Neural crest cell (in vitro differentiated cells): Measurements from ENCODE around the gene ARMH4. TPM values are rescaled to one million over a fixed set of nuclear protein-coding genes. Genes with fewer than 3 reads are reported as not detected.
A peak's percentile ranks its signal among the peaks of the same experiment; 100 is the strongest.

Source experiments
- DNase-seq: peaks from one replicate; pipeline ENCODE4 v3.0.0; 2021; ENCODE audit warnings: low read depth, mixed read lengths, low spot score
- H3K27ac Mint-ChIP-seq: one replicate; pipeline ENCODE4 v1.8.0; 2021; ENCODE audit warnings: mild to moderate bottlenecking, mixed read lengths; ENCODE audit not compliant: unreplicated experiment
- H3K27me3 Mint-ChIP-seq: 2 replicates; pipeline ENCODE4 v1.8.0; 2021; ENCODE audit warnings: low read depth, mild to moderate bottlenecking, mixed read lengths
- H3K36me3 Mint-ChIP-seq: 2 replicates; pipeline ENCODE4 v1.8.0; 2021; ENCODE audit warnings: low read depth, mild to moderate bottlenecking, mixed read lengths
- H3K4me1 Mint-ChIP-seq: 2 replicates; pipeline ENCODE4 v1.8.0; 2021; ENCODE audit warnings: mixed read lengths
- H3K4me3 Mint-ChIP-seq: one replicate; pipeline ENCODE4 v1.8.0; 2021; ENCODE audit warnings: mild to moderate bottlenecking, mixed read lengths
- H3K9me3 Mint-ChIP-seq: 2 replicates; pipeline ENCODE4 v1.8.0; 2021; ENCODE audit warnings: mixed read lengths
- total RNA-seq: library from RNA; stranded (reverse); gene quantifications from 2 replicates; pipeline ENCODE4 v1.2.1, GENCODE V29; 2021
- TF ChIP-seq, protein P1 (sequence below): fragments of 200-600 bp; sonication (generic); conservative IDR thresholded peaks from 2 replicates; pipeline ENCODE4 v1.5.0; 2021; ENCODE audit warnings: antibody characterized with exemption, mild to moderate bottlenecking

Gene ARMH4
- total RNA-seq, 1 donor from 2014 or later = 36.2 TPM

DNA sequence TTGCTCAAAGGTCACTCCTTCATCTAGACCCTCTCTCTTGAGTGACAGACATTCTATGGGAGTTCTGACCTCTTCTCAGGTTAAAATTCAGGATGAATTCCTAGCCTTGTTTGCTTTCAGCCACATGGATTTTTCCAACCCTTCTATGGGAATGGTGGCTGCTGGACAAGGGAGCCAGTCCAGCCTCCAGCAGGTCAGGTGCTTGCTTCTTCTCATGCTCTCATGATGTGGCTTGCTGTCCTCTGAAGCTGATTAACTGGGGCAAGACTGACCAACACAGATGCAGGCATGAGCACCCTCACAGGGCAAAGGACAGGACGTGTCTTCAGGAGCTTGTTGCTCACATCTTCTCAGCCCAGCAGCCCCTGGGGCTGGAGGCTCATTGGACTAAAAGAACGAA, 188.9 kb downstream of the ARMH4 start:
- TF ChIP-seq, protein P1, sequence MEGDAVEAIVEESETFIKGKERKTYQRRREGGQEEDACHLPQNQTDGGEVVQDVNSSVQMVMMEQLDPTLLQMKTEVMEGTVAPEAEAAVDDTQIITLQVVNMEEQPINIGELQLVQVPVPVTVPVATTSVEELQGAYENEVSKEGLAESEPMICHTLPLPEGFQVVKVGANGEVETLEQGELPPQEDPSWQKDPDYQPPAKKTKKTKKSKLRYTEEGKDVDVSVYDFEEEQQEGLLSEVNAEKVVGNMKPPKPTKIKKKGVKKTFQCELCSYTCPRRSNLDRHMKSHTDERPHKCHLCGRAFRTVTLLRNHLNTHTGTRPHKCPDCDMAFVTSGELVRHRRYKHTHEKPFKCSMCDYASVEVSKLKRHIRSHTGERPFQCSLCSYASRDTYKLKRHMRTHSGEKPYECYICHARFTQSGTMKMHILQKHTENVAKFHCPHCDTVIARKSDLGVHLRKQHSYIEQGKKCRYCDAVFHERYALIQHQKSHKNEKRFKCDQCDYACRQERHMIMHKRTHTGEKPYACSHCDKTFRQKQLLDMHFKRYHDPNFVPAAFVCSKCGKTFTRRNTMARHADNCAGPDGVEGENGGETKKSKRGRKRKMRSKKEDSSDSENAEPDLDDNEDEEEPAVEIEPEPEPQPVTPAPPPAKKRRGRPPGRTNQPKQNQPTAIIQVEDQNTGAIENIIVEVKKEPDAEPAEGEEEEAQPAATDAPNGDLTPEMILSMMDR = no peak
- H3K27me3 Mint-ChIP-seq = peaks cover 5% of the 10 kb centered on the region
- H3K4me1 Mint-ChIP-seq = peaks cover 25% of the 10 kb centered on the region
- peak overlapping the region; percentile 85 for H3K27ac Mint-ChIP-seq
- no peaks in the 10 kb centered on the region for H3K36me3 Mint-ChIP-seq
- H3K9me3 Mint-ChIP-seq = no peaks in the 10 kb centered on the region
- no peak for DNase-seq
- peak overlapping the region; percentile 66 for H3K4me3 Mint-ChIP-seq

DNA sequence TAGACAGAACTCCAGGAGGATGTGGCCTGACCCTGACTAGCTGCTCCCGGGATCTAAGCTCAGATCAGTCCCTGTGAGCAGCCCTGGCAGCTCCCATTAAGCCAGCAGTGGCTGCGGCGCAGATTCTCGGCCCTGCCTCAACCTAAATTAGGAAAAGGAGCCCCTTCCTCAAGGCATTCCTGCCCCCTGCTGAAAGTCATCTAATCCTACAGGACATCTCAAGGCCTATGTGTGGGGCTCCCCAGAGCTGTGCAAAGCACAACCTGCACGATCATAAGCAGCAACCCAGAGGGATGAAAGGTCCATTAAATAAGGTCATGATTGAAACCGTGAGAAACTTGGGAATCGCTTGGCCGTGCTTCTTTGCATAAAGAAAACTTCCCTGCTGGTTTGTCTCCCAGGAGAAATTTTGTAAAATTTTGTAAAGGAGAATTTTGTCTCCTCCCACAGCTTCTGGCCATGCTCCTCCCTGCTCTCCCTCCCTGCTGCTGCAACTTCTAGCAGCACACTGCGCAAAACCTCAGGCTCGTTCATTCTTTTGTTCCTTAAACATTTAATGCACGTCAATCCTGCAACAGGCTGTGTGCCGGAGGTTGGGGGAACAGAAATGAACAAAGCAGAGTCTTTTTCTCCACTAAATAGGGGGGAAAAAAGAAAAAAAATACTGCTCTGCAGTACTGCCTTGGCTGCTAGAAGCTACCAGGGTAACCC, 189.5 kb downstream of the ARMH4 start:
- TF ChIP-seq, protein P1 = no peak
- Mint-ChIP-seq H3K4me1 (peaks cover 25% of the 10 kb centered on the region), H3K36me3 (no peaks in the 10 kb centered on the region), H3K9me3 (peaks cover under 1% of the 10 kb centered on the region), H3K27me3 (peaks cover 5% of the 10 kb centered on the region), H3K27ac (peak overlapping the region; percentile 85), H3K4me3 (peak overlapping the region; percentile 66)
- peak; percentile 14 for DNase-seq

- DNase-seq = no peak
- H3K4me3 Mint-ChIP-seq = no peak overlapping the region
- peaks cover 3% of the 10 kb centered on the region for H3K9me3 Mint-ChIP-seq
- no peaks in the 10 kb centered on the region for H3K36me3 Mint-ChIP-seq
- H3K27me3 Mint-ChIP-seq = peaks cover 6% of the 10 kb centered on the region
- H3K27ac Mint-ChIP-seq = no peak overlapping the region
- TF ChIP-seq, protein P1 = no peak
- H3K4me1 Mint-ChIP-seq = peaks cover 25% of the 10 kb centered on the region
Observed at GRCh38 chr14:57961786-57962060, 190.3 kb downstream of the ARMH4 start.

DNA sequence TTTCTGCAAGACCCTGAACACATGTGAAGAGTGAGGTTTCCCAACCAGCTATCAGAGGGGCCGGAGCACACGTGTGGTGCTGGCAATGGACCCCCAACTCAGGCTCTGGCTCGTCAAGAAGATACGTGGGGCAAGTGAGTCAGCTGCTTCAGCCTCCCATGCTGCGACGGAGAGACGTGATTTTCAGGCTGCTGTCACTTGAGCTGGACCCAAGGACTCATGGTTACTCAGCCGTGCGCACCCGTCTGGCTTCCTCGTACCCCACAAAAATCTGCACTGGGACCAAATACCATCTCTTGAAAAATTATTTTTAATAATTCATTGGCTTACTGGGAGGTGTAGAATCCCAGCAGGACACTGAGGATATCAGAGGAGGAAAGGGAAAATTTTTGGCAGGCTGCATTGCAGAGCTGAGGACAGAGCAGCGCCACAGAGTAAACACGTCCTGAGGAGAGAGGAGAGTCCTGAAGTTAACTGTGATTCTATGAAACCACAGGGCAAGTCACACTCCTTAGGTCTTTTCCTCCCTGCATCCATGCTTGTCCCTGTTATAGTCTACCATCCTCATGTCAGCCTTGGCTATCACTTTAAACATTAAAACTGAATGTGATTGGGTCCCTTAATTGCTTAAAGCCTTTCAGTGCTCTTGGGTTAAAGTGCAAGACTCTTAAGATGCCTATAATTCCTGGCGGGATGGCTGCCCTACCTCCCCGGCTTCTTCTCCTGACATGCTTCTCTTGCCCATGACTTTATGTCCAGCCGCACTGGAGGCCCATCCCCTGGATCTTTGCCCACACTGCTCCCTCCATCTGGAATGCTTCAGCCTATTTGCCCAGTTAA, 190.8 kb downstream of the ARMH4 start:
- Mint-ChIP-seq H3K9me3 (peaks cover 3% of the 10 kb centered on the region), H3K4me1 (peaks cover 25% of the 10 kb centered on the region), H3K36me3 (peaks cover 2% of the 10 kb centered on the region), H3K4me3 (no peak overlapping the region), H3K27ac (no peak overlapping the region), H3K27me3 (peaks cover 6% of the 10 kb centered on the region)
- TF ChIP-seq, protein P1 = no peak
- no peak for DNase-seq

- no peak for DNase-seq
- peaks cover 11% of the 10 kb centered on the region for H3K9me3 Mint-ChIP-seq
- peaks cover 15% of the 10 kb centered on the region for H3K4me1 Mint-ChIP-seq
- peaks cover 8% of the 10 kb centered on the region for H3K36me3 Mint-ChIP-seq
- H3K27ac Mint-ChIP-seq = no peak overlapping the region
- TF ChIP-seq, protein P1 = no peak
- H3K4me3 Mint-ChIP-seq = no peak overlapping the region
- peaks cover 29% of the 10 kb centered on the region for H3K27me3 Mint-ChIP-seq
Observed at GRCh38 chr14:57957441-57957840, 194.6 kb downstream of the ARMH4 start.

Other genes starting within 250 kb of the ARMH4 start
- 55.7 and 57.0 TPM in 2 replicates for gene ACTR10, start 47.9 kb upstream of the ARMH4 start, total RNA-seq
- gene PSMA3, start 92.6 kb upstream of the ARMH4 start, total RNA-seq = 222 TPM in 2 replicates
- gene ARID4A, start 146.3 kb upstream of the ARMH4 start, total RNA-seq = 28.7 and 30.5 TPM in 2 replicates
- gene TOMM20L, start 243.7 kb upstream of the ARMH4 start, total RNA-seq = 0.42 and 0.52 TPM in 2 replicates